Jurkat, Clone E6-1 (cell line): ENCODE measurements around the gene SDCBP2.

Experiments used
- DNase-seq: peaks from one replicate; pipeline ENCODE4 v3.0.0-alpha.2; 2011; ENCODE audit warnings: low read depth, low spot score
- H3K4me3 ChIP-seq: 2 replicates; pipeline ENCODE4 v1.5.1; 2011; ENCODE audit warnings: mild to moderate bottlenecking, low read length, control low read depth, moderate library complexity

The SDCBP2 gene

GRCh38 chr20:1333462-1334369 lies 4.8 kb upstream of the SDCBP2 start:
- H3K4me3 ChIP-seq = no peak overlapping the region
- DNase-seq = no peak

- DNase-seq = no peak
- H3K4me3 ChIP-seq = no peak overlapping the region
These were observed 3.9 kb upstream of the SDCBP2 start for GRCh38 chr20:1332749-1333300.

- no peak for DNase-seq
- no peak overlapping the region for H3K4me3 ChIP-seq
These were observed 3.0 kb upstream of the SDCBP2 start for GRCh38 chr20:1331801-1332453.

- no peak overlapping the region for H3K4me3 ChIP-seq
- no peak for DNase-seq
These were observed 2.2 kb upstream of the SDCBP2 start for GRCh38 chr20:1331101-1331500.

- H3K4me3 ChIP-seq = no peak overlapping the region
- no peak for DNase-seq
These were observed 1.3 kb upstream of the SDCBP2 start for GRCh38 chr20:1330075-1330830.

- H3K4me3 ChIP-seq = no peak overlapping the region
- DNase-seq = no peak
These were observed 886 bp downstream of the SDCBP2 start for GRCh38 chr20:1327827-1328679.

- no peak for DNase-seq
- no peak overlapping the region for H3K4me3 ChIP-seq
These were observed 1.7 kb downstream of the SDCBP2 start for GRCh38 chr20:1327241-1327653.

- peak overlapping the region; percentile 95 for H3K4me3 ChIP-seq
- no peak for DNase-seq
These were observed 2.7 kb downstream of the SDCBP2 start for GRCh38 chr20:1326031-1326930.

GRCh38 chr20:1325173-1326030 lies 3.5 kb downstream of the SDCBP2 start:
- peak overlapping the region; percentile 95 for H3K4me3 ChIP-seq
- peak; percentile 93 for DNase-seq

- peak overlapping the region; percentile 95 for H3K4me3 ChIP-seq
- no peak for DNase-seq
These were observed 4.3 kb downstream of the SDCBP2 start for GRCh38 chr20:1324598-1325172.

GRCh38 chr20:1323830-1324597 lies 4.9 kb downstream of the SDCBP2 start:
- DNase-seq = no peak
- H3K4me3 ChIP-seq = no peak overlapping the region

GRCh38 chr20:1323256-1323655 lies 5.7 kb downstream of the SDCBP2 start:
- no peak for DNase-seq
- H3K4me3 ChIP-seq = no peak overlapping the region

- H3K4me3 ChIP-seq = no peak overlapping the region
- DNase-seq = no peak
These were observed 6.3 kb downstream of the SDCBP2 start for GRCh38 chr20:1322511-1323245.

GRCh38 chr20:1321654-1321939 lies 7.3 kb downstream of the SDCBP2 start:
- DNase-seq = no peak
- H3K4me3 ChIP-seq = no peak overlapping the region

- no peak for DNase-seq
- no peak overlapping the region for H3K4me3 ChIP-seq
These were observed 7.9 kb downstream of the SDCBP2 start for GRCh38 chr20:1320902-1321653.
